HepG2 (cell line): ENCODE measurements around the gene TRPM6. TPM values are rescaled to one million over a fixed set of nuclear protein-coding genes. Genes with fewer than 3 reads are reported as not detected.

ENCODE experiments used
- ATAC-seq: fragments of 200-7000 bp; cut with Tn5 transposase; 3 replicates; pipeline ENCODE4 v1.9.1; 2020; ENCODE audit warnings: mild to moderate bottlenecking, moderate library complexity
- BruUV-seq: library from RNA; stranded (reverse); fragments of 400-500 nt; replicated peaks from 2 replicates; lab custom pipeline; 2021; lab: Mats Ljungman, UMichigan
- CTCF ChIA-PET: fragments of 300-600 bp; formaldehyde crosslinking; extraction: SDS; loops from one replicate; lab custom pipeline; 2021; ENCODE audit warnings: low total read pairs, inconsistent platforms, low intra/inter-chr PET ratio; lab: Yijun Ruan, JAX
- POLR2A ChIA-PET: fragments of 350-600 bp; sonication (Branson Sonifier 250); formaldehyde crosslinking; loops from one replicate; lab custom pipeline; 2020; ENCODE audit warnings: antibody characterized with exemption, inconsistent platforms; lab: Yijun Ruan, JAX
- DNase-seq: peaks from one replicate; pipeline ENCODE4 v3.0.0-alpha.2; 2015; ENCODE audit warnings: low spot score
- FAIRE-seq: peaks from 3 replicates; lab custom pipeline; 2011; peaks lifted over from hg19 to GRCh38; lab: Jason Lieb, UNC
- H2AFZ ChIP-seq: one replicate; pipeline ENCODE4 v1.6.1; 2011; ENCODE audit warnings: low read length, inconsistent platforms
- H3K27ac ChIP-seq: fragments of 300-600 bp; 3 replicates; pipeline ENCODE4 v1.8.0; 2011; ENCODE audit warnings: mixed run types, mild to moderate bottlenecking, mixed read lengths, low read length, inconsistent platforms; ENCODE audit not compliant: insufficient read depth; ENCODE audit errors: extremely low read length
- H3K27me3 ChIP-seq, 2 experiments: fragments of 200-600 bp in 1 of 2; 2 replicates in 1 of 2; 3 replicates in 1 of 2; pipeline versions ENCODE4 v1.6.0 to v1.8.0; 2011; ENCODE audit warnings: low read length in 2 of 2, mild to moderate bottlenecking in 2 of 2, moderate library complexity in 2 of 2, inconsistent platforms in 1 of 2; ENCODE audit not compliant: insufficient read depth in 2 of 2, control insufficient read depth in 1 of 2
- H3K36me3 ChIP-seq, 2 experiments: fragments of 200-600 bp in 1 of 2; replicated peaks in 1 of 2; 2 replicates in 1 of 2; 3 replicates in 1 of 2; pipeline versions ENCODE4 v1.5.1 to v1.8.0; 2011; ENCODE audit warnings: low read length in 2 of 2, inconsistent platforms in 1 of 2; ENCODE audit not compliant: insufficient read depth in 2 of 2, control insufficient read depth in 1 of 2
- H3K4me1 ChIP-seq: 2 replicates; pipeline ENCODE4 v1.5.1; 2012; ENCODE audit warnings: low read length, inconsistent platforms; ENCODE audit not compliant: insufficient read depth
- H3K4me2 ChIP-seq: 2 replicates; pipeline ENCODE4 v1.6.0; 2011; ENCODE audit warnings: low read depth, low read length, inconsistent platforms
- H3K4me3 ChIP-seq, 3 experiments: fragments of 200-600 bp in 1 of 3; sonication (generic), shearing (Covaris generic) in 1 of 3; replicated peaks in 1 of 3; 2 replicates each; pipeline ENCODE4 v1.5.1; 2011 to 2016; ENCODE audit warnings: low read length in 3 of 3, inconsistent platforms in 2 of 3, low read depth in 2 of 3, mild to moderate bottlenecking in 2 of 3, control low read depth in 1 of 3, mixed read lengths in 1 of 3; ENCODE audit not compliant: insufficient read depth in 1 of 3
- H3K79me2 ChIP-seq: one replicate; pipeline ENCODE4 v1.6.1; 2011; ENCODE audit warnings: low read length, inconsistent platforms; ENCODE audit not compliant: insufficient read depth
- H3K9ac ChIP-seq: 2 replicates; pipeline ENCODE4 v1.6.0; 2011; ENCODE audit warnings: mild to moderate bottlenecking, low read depth, low read length, inconsistent platforms; ENCODE audit not compliant: insufficient read depth
- H3K9me3 ChIP-seq: 2 replicates; pipeline ENCODE4 v1.5.1; 2012; ENCODE audit warnings: mild to moderate bottlenecking, low read length
- H4K20me1 ChIP-seq: 2 replicates; pipeline ENCODE4 v1.6.0; 2011; ENCODE audit warnings: inconsistent platforms, mild to moderate bottlenecking, low read length, moderate library complexity; ENCODE audit not compliant: insufficient read depth
- KAT2B ChIP-seq: fragments of 150-350 bp; IDR thresholded peaks from 2 replicates; pipeline ENCODE4 v1.6.1; 2014; ENCODE audit warnings: low read depth, low read length, borderline replicate concordance
- RBAK ChIP-seq: sonication (generic); formaldehyde crosslinking; IDR thresholded peaks from 2 replicates; pipeline ENCODE4 v1.5.1; 2020; ENCODE audit warnings: mild to moderate bottlenecking, missing genetic modification reagents
- SIN3A ChIP-seq: IDR thresholded peaks from 2 replicates; pipeline ENCODE4 v1.6.1; 2011; ENCODE audit warnings: low read depth, mild to moderate bottlenecking, control low read depth, low read length, borderline replicate concordance
- ZC3H13 ChIP-seq: sonication (generic); formaldehyde crosslinking; IDR thresholded peaks from 2 replicates; pipeline ENCODE4 v1.8.1; 2023; ENCODE audit warnings: mild to moderate bottlenecking, missing genetic modification reagents, moderate library complexity
- ZNF3 ChIP-seq: IDR thresholded peaks from 2 replicates; pipeline ENCODE4 v1.7.0; 2017; ENCODE audit warnings: inconsistent platforms
- ZNF30 ChIP-seq: sonication (generic); formaldehyde crosslinking; IDR thresholded peaks from 2 replicates; pipeline ENCODE4 v1.5.0; 2020; ENCODE audit warnings: mild to moderate bottlenecking, missing genetic modification reagents
- ZNF83 ChIP-seq: sonication (generic); formaldehyde crosslinking; IDR thresholded peaks from 2 replicates; pipeline ENCODE4 v1.4.0; 2020; ENCODE audit warnings: missing genetic modification reagents, mild to moderate bottlenecking, borderline replicate concordance
- WGBS: methylation state at CpG from one replicate; pipeline ENCODE4 v1.1.6; 2017; ENCODE audit warnings: low lambda C conversion rate; 5-methylcytosine and 5-hydroxymethylcytosine counted together
- in situ Hi-C: cut with HindIII; loops from 2 replicates; pipeline ENCODE4 v1.10.0; 2017; ENCODE audit warnings: low pct_unique_long_range_greater_than_20kb; ENCODE audit not compliant: extremely low pct_ligation_motif_present
- intact Hi-C: fragments of 100-400 bp; cut with micrococcal nuclease; formaldehyde crosslinking; loops from one replicate; pipeline ENCODE4 v1.10.0; 2022; ENCODE audit not compliant: unreplicated experiment
- polyA plus RNA-seq, 8 experiments: library from polyadenylated mRNA; depleted of rRNA in 3 of 8; stranded (reverse) in 7 of 8; unstranded in 1 of 8; fragments of >200 nt; fragmentation: Illumina TruSeq in 4 of 8; extraction: Trizol in 4 of 8; gene quantifications; 2 replicates each; pipeline versions ENCODE4 v1.2.1 to v1.2.3, GENCODE V29; 2011 to 2016; ENCODE audit warnings: low read depth in 4 of 8, missing spikeins in 1 of 8, mixed read lengths in 1 of 8; ENCODE audit not compliant: insufficient read depth in 1 of 8
- total RNA-seq, 5 experiments: library from RNA; depleted of rRNA; stranded (reverse); fragments of >200 nt; fragmentation: Illumina TruSeq; extraction: Trizol; gene quantifications; 2 replicates each; pipeline ENCODE4 v1.2.3, GENCODE V29; 2016; ENCODE audit warnings: low read depth in 1 of 5
- TF ChIP-seq, protein P1 (sequence below): sonication (generic); formaldehyde crosslinking; IDR thresholded peaks from 2 replicates; pipeline ENCODE4 v1.5.1; 2020; ENCODE audit warnings: mild to moderate bottlenecking, missing genetic modification reagents, moderate library complexity
- TF ChIP-seq, protein P2 (sequence below): sonication (generic); formaldehyde crosslinking; IDR thresholded peaks from 2 replicates; pipeline ENCODE4 v1.8.0; 2022; ENCODE audit warnings: missing genetic modification reagents, low read depth, mild to moderate bottlenecking, borderline replicate concordance

Gene TRPM6
- total and polyA plus RNA-seq, 2 of the 13 experiments (the other 11 are each of a cell fraction or from before 2014, with no cell fraction given), result 0.01 to 0.09 TPM

DNA sequence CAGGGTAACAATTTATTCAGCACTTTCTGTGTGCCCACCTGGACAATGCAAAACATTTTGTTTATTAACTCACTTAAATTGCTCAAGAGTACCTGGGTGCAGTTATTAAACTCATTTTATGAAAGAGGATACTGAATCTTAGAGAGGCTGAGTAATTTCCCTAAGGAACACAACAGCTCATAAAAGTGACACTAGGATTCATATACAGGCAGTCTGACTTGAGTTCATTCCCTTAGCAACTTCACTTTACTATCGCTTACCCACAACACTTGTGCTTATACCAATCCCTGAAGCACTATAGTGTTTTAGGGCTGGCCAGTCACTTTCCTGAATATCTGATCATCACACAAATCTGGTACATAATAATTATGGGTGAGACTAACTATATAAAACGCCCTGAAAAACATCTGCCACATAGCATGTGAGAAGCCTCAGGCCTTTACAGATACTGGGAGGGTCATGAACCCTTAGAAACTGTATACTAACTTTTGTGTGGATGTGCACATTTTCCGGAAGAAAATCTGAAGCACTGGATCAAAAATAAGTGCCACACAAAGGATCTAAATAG, 11.3 kb downstream of the TRPM6 start:
- Histone ChIP-seq H3K9ac (no peak overlapping the region), H3K4me3 (no peak overlapping the region), H2AFZ (no peak overlapping the region), H3K27ac (no peak overlapping the region), H3K4me2 (no peak overlapping the region), H3K4me1 (no peaks in the 10 kb centered on the region), H3K9me3 (peaks cover 12% of the 10 kb centered on the region; the same call in 1 of the 2 replicates)
- no TSS peak for BruUV-seq
- in situ Hi-C loops (no loop called here), intact Hi-C loops (no loop called here)
- DNase-seq, result no peak
- TF ChIP-seq ZNF83 (CRISPR knock-in tag), result no peak
- TF ChIP-seq, all 625 proteins: peak for 0
- Histone ChIP-seq H3K36me3 (no peaks in the 10 kb centered on the region), H3K79me2 (no peaks in the 10 kb centered on the region), H3K27me3 (no peaks in the 10 kb centered on the region), H4K20me1 (no peaks in the 10 kb centered on the region)
- ChIA-PET POLR2A (no interaction called here), CTCF (no interaction called here)
- ATAC-seq (no peak), FAIRE-seq (no peak)
- 65% methylated on average over 3 of the region's 3 CpGs for WGBS

DNA sequence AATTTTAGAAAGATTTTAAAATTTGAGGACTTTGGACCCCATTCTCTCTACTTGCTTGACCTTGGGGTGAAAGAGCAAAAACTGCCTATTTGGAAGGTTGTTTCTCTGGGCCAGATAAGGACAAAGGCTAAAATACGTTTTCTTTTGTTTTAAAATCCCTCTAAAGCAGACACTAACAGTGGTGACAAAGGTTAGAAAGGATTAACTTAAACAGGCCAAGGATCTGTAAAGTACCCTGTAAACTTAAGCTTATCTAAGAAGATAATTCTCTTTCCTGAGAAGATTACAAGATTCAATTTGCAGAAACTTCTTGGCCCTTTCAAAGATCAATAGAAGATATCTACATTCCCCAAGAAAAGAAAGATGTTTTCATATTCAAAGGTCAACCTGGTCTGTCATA, 12.1 kb downstream of the TRPM6 start:
- CTCF ChIA-PET, result no interaction called here
- Histone ChIP-seq H3K9me3 (peaks cover 12% of the 10 kb centered on the region; the same call in 1 of the 2 replicates), H3K9ac (no peak overlapping the region), H3K4me2 (no peak overlapping the region), H3K36me3 (no peaks in the 10 kb centered on the region), H3K4me3 (no peak overlapping the region), H3K27me3 (no peaks in the 10 kb centered on the region), H2AFZ (no peak overlapping the region), H3K79me2 (no peaks in the 10 kb centered on the region), H3K4me1 (no peaks in the 10 kb centered on the region), H3K27ac (no peak overlapping the region), H4K20me1 (no peaks in the 10 kb centered on the region)
- DNase-seq, result no peak
- in situ Hi-C loops, result no loop called here
- ATAC-seq, result no peak
- no peak for FAIRE-seq
- WGBS, result 0% methylated on average over 1 of the region's 1 CpG
- POLR2A ChIA-PET, result no interaction called here
- no TSS peak for BruUV-seq
- intact Hi-C loops, result no loop called here
- no peak for TF ChIP-seq SIN3A
- TF ChIP-seq ZNF3 (CRISPR knock-in tag), result no peak
- TF ChIP-seq, protein P1, sequence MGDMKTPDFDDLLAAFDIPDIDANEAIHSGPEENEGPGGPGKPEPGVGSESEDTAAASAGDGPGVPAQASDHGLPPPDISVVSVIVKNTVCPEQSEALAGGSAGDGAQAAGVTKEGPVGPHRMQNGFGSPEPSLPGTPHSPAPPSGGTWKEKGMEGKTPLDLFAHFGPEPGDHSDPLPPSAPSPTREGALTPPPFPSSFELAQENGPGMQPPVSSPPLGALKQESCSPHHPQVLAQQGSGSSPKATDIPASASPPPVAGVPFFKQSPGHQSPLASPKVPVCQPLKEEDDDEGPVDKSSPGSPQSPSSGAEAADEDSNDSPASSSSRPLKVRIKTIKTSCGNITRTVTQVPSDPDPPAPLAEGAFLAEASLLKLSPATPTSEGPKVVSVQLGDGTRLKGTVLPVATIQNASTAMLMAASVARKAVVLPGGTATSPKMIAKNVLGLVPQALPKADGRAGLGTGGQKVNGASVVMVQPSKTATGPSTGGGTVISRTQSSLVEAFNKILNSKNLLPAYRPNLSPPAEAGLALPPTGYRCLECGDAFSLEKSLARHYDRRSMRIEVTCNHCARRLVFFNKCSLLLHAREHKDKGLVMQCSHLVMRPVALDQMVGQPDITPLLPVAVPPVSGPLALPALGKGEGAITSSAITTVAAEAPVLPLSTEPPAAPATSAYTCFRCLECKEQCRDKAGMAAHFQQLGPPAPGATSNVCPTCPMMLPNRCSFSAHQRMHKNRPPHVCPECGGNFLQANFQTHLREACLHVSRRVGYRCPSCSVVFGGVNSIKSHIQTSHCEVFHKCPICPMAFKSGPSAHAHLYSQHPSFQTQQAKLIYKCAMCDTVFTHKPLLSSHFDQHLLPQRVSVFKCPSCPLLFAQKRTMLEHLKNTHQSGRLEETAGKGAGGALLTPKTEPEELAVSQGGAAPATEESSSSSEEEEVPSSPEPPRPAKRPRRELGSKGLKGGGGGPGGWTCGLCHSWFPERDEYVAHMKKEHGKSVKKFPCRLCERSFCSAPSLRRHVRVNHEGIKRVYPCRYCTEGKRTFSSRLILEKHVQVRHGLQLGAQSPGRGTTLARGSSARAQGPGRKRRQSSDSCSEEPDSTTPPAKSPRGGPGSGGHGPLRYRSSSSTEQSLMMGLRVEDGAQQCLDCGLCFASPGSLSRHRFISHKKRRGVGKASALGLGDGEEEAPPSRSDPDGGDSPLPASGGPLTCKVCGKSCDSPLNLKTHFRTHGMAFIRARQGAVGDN (CRISPR knock-in tag), result no peak
- TF ChIP-seq, protein P2, sequence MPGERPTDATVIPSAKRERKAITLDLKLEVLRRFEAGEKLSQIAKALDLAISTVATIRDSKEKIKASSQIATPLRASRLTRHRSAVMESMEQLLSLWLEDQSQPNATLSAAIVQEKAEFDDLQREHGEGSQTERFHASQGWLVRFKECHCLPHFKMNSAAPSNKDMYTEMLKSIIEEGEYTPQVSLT (CRISPR knock-in tag), result no peak
- no peak for TF ChIP-seq KAT2B
- no peak for TF ChIP-seq ZNF30 (CRISPR knock-in tag)
- TF ChIP-seq ZC3H13 (CRISPR knock-in tag), result no peak
- TF ChIP-seq RBAK, result no peak
